Hepatocyte (in vitro differentiated cells): ENCODE results near the gene HES7.

Experiments used
- CTCF ChIP-seq: fragments of 200-600 bp; sonication (generic); IDR thresholded peaks from 2 replicates; pipeline ENCODE4 v1.5.1; 2016; ENCODE audit warnings: antibody characterized with exemption, mild to moderate bottlenecking; ENCODE audit not compliant: poor library complexity
- EZH2 ChIP-seq: fragments of 200-600 bp; sonication (generic); IDR thresholded peaks from 2 replicates; pipeline ENCODE4 v1.6.1; 2016; ENCODE audit warnings: antibody characterized with exemption, mild to moderate bottlenecking, borderline replicate concordance
- EZH2phosphoT487 ChIP-seq: fragments of 200-600 bp; sonication (generic); IDR thresholded peaks from one replicate; pipeline ENCODE4 v1.6.1; 2018; ENCODE audit warnings: antibody characterized with exemption, mild to moderate bottlenecking, low read depth, moderate library complexity; ENCODE audit not compliant: unreplicated experiment, severe bottlenecking

DNA sequence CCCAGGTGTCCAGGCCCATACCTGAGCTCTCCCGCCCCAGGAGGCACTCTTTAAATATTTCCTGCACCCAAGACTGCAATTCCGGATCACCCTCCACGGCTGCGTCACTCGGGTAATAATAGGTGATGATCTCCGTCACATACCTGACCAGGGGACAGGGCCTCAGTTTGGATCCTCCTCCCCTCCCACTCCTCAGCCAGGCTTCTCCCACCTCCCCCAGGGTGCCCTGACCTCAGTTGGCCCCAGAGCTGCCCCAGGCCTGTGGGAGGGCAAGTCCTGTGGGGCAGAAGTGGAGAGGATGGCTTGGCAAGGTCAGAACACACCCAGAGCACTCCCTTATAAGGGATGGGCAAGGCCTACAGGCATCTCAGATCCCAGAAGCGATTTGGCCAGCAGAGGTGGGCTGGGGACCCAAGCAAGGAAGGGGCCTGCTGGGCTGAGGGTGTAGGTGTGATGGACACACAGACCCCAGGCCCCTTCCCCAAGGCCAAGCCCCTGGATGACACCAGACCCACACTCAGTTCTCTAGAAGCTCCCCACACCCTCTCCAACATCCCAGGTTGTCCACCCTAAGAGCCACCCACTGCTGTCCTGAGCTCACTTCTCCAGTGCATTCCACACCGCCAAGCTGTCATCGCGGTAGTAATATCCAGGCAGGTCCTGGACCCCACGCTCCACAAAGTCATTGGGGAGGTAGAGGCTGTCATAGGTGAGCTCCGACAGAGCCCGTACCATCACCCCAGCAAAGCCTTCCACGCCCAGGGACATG lies 48.1 kb downstream of the HES7 start:
- no peak for TF ChIP-seq CTCF
- no peak for TF ChIP-seq EZH2phosphoT487
- no peak for TF ChIP-seq EZH2
